GM18526 (cell line): ENCODE measurements around the gene AFAP1L2.

Source experiments
- POLR2A ChIP-seq: IDR thresholded peaks from 3 replicates; pipeline ENCODE4 v1.6.1; 2011; ENCODE audit not compliant: insufficient read length; ENCODE audit errors: extremely low read depth

The AFAP1L2 gene

GRCh38 chr10:114290038-114290437 is 114.3 kb downstream of the AFAP1L2 start:
- TF ChIP-seq POLR2A: no peak

GRCh38 chr10:114289096-114289436 is 115.2 kb downstream of the AFAP1L2 start:
- no peak for TF ChIP-seq POLR2A

- TF ChIP-seq POLR2A: no peak
These were observed 115.7 kb downstream of the AFAP1L2 start for GRCh38 chr10:114288424-114289095.

- no peak for TF ChIP-seq POLR2A
These were observed 117.4 kb downstream of the AFAP1L2 start for GRCh38 chr10:114286921-114287320.

GRCh38 chr10:114285961-114286441 is 118.3 kb downstream of the AFAP1L2 start:
- TF ChIP-seq POLR2A: no peak

GRCh38 chr10:114284346-114285071 is 119.8 kb downstream of the AFAP1L2 start:
- TF ChIP-seq POLR2A: no peak

GRCh38 chr10:114283535-114284234 is 120.6 kb downstream of the AFAP1L2 start:
- TF ChIP-seq POLR2A: no peak

GRCh38 chr10:114283091-114283490 is 121.2 kb downstream of the AFAP1L2 start:
- no peak for TF ChIP-seq POLR2A

- TF ChIP-seq POLR2A: no peak
These were observed 121.8 kb downstream of the AFAP1L2 start for GRCh38 chr10:114282526-114282925.

- no peak for TF ChIP-seq POLR2A
These were observed 122.8 kb downstream of the AFAP1L2 start for GRCh38 chr10:114281461-114281860.

GRCh38 chr10:114281006-114281405 is 123.3 kb downstream of the AFAP1L2 start:
- TF ChIP-seq POLR2A: no peak

GRCh38 chr10:114279901-114280644 is 124.2 kb downstream of the AFAP1L2 start:
- no peak for TF ChIP-seq POLR2A

- no peak for TF ChIP-seq POLR2A
These were observed 125.0 kb downstream of the AFAP1L2 start for GRCh38 chr10:114279289-114279688.

GRCh38 chr10:114278884-114279191 is 125.5 kb downstream of the AFAP1L2 start:
- TF ChIP-seq POLR2A: no peak

- TF ChIP-seq POLR2A: no peak
These were observed 126.0 kb downstream of the AFAP1L2 start for GRCh38 chr10:114278140-114278883.

GRCh38 chr10:114276671-114277070 is 127.6 kb downstream of the AFAP1L2 start:
- TF ChIP-seq POLR2A: no peak
